ENCODE measurements around the gene REXO1.
"Not testable (repeated sequence)": the region's sequence is repeated elsewhere in the genome, so short reads cannot be mapped to it uniquely, and the experiment has no call there.

Gene REXO1

DNA sequence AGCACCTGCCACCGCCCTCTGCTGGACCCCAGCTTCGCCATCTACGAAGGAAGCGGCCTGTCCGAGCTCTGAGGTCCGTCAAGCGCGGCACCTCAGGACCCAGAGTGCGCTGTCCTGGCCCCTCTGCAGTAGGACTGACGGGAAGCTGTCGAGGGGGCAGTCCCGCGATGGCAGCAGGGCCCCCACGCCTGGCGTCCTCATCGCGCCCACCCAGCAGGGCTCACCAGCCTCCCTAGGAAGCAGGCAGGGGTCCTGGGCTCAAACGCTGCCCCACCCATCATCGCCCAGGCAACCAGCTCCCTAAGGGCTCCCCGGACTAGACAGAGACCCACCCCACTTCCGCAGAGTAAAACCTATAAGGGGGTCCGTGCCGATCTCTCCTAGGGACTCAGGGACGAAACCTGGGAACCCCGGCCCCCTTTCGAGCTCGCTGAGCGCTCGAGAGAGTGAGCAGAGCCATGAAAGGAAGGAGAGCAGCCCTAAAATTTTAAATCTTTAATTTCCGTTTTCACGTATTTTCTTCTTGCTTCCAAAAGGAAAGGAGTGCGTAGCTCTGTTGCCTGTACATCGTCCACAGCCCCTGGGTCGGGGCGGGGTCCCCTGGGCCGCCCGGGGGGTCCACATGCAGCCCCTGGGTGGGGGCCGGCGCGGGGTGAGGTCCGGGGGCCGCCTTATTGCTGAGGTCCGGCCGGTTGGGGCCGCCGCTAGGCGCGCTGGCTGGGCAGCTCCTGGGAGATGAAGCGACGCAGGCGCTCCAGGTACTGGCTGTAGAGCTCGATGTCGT lies 28.4 kb upstream of the REXO1 start:
- not testable (repeated sequence) for DNase-seq

- peak; percentile 96 for DNase-seq
Observed at GRCh38 chr19:1875646-1876495, 27.6 kb upstream of the REXO1 start.

GRCh38 chr19:1875265-1875645 lies 27.0 kb upstream of the REXO1 start:
- DNase-seq: peak; percentile 42

DNA sequence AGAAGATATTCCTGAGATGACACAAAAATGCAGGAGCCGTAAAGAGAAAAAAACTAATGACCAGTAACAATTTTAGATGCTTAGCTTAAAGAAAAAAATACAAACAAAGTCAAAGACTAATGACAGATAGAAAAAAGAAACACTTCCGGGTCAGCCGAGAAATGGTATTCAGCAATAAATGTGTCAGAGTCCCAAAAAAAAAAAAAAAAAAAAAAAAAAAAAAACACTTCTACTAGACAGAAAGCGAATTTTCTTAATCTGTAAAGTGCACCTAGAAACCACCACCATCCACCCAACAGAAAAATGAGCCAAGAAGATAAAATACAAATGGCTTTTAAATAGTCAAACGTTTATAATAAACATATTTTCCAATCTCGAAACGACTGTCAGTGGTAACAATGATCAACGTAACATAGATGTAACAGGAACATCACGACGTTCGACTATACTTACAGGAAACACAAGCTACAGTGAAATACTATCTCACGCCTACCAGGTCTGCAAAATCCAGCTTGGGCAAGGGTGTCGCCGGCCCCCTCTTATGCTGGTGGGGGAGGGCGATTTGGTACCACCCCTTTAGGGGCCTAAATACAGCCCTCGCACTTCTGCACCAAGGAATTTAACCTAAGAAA lies 26.4 kb upstream of the REXO1 start:
- peak; percentile 80 for DNase-seq

GRCh38 chr19:1873524-1874473 lies 25.5 kb upstream of the REXO1 start:
- peak; percentile 11 for DNase-seq

DNA sequence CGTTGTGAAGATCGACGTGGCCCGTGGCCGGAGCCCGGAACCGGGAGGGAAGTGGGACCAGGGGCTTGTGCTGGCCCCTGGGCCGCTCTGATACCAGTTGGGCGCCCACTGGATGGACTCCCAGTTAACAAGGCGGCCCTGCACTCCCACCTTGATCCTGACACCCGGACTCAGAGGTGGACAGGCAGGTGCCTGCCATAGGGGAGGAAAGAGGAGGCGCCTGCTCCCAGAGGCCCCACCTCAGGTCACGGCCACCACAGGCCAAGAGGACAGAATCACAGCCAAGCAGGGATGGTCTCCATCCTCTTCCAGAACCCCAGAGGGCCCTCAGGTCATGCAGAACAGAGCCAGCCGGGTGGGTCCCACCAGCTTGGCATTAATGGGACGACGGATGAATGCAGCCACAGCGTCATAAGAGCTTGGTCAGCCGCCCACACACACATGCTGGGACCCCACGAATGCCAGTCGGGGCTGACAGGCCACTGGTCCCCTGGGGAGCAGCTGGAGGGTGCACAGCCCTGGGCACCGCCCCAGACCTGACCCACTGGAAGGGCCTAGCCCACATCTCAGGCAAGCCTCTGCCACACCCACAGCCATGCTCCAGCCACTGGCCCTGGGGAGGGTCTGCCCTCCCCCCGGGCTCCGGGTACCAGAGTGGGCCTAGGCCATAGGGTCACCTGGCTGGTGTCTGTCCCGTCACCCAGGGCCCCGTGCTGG lies 24.7 kb upstream of the REXO1 start:
- DNase-seq: no peak

- DNase-seq: no peak
Observed at GRCh38 chr19:1871630-1872029, 23.3 kb upstream of the REXO1 start.

- no peak for DNase-seq
Observed at GRCh38 chr19:1871140-1871597, 22.9 kb upstream of the REXO1 start.

GRCh38 chr19:1868971-1869370 lies 20.7 kb upstream of the REXO1 start:
- DNase-seq: no peak

DNA sequence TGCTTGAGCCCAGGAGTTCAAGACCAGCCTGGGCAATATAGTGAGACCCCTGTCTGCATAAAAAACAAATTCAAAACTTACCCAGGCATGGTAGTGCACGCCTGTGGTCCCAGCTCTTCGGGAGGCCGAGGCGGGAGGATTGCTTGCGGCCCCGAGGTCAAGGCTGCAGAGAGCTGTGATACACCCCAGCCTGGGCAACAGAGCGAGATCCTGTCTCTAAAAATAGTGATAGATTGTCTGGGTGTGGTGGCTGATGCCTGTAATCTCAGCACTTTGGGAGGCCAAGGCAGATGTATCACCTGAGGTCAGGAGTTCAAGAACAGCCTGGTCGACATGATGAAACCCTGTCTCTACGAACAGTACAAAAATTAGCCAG lies 19.1 kb upstream of the REXO1 start:
- no peak for DNase-seq

DNA sequence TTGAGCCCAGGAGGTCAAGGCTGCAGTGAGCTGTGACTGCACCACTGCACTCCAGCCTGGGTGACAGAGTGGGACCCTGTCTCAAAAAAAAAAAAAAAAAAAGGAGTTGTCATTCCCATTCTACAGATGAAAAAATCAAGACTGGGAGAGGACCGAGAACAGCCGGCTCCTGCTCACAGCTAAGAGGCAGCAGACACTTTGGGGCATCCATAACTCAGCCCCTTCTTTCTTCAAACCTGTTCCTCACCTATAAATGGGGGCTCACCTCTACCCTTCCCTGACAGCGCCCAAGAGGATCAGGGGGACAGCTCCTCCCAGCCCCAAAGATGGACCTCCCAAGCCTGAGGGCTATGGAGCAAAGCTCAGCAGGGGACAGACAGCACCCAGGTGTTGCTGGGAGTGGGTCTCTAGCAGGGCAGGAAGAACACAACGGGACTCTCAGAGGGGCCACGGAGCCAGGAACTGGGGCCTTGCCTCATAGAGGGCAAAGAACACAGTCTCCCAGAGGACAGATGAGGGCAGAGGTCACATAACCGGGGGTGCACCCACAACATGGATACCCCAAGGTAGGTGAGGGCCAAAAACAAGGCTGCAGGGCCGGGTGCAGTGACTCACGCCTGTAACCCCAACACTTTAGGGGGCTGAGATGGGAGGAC lies 18.5 kb upstream of the REXO1 start:
- no peak for DNase-seq

DNA sequence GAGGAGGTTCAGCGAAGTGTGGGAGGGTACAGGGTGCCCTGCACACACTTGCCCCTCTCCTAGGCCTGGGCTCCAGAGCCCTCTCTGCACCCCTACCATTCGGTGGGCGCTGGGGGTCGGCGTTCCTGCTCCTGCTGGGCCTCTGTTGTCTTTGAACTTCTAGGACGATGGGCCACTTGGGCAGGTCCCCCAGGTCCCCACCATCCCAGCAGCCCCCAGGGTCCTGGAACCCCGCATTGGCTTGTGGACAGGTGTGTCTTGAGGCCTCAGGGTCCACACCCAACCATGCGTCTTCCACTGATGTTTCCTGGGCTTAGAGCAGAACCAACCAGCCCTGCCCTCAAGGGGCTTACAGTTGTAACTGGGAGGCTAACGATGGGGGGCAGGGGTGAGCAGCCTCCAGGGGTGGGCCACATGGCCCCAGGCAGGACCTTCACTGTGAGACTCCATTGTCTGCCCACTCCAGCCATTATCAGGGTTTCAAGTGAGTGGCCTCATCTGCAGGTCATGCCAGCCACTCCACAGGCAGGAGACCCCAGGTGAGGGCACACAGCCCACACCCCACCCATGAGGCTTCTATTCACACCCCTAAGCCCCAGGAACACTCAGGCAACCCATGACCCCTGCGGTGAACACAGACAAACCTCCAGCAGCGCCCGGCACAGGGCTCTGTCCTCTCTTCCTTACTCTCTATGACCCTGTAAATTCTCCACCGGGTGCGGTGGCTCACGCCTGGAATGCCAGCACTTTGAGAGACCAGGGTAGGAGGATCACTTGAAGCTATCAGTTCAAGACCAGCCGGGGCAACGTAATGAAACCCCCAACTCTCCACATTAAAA lies 17.1 kb upstream of the REXO1 start:
- DNase-seq: peak; percentile 15

- DNase-seq: peak; percentile 87
Observed at GRCh38 chr19:1864480-1865171, 16.3 kb upstream of the REXO1 start.

DNA sequence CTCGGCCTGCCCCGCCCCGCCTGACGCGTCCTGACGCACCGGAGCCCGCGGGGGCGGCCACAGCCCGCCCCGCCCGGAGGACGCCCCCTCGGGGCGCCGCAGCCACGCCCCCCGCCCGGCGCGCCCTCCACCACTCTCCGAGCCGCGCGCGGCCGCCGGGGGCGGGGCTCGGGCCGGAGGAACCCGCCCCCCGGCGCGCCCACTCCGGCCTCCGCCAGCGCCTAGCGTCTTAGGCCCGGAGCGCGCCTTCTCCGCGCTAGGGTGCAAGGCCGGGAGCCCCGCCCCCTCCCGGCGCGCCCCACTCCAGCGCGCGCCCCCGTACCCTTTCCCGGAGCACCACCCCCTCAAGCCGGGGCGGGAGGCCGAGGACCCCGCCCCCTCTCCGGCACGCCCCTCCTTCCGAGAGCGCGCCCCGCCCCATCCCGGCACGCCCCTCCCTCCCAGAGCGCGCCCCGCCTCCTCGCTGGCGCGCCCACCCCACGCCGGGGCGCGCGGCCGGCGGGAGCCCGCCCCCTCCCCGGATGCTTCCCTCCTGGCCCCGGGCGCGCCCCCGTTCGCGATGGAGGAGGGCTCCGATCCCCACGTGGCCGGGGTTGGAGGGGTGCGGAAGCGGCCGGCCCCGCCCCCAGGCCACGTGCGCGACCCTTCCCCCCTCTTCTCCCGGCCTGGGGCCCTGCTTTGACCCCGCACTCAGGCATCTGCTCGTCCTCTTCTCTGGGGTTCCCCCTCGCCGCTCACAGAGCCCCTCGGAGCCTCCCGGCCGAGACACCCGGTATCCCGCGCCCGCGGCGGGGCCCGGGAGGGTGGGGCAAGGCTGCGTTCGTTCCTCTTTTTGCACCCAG lies 15.6 kb upstream of the REXO1 start:
- peak; percentile 96 for DNase-seq

GRCh38 chr19:1863328-1863637 lies 15.0 kb upstream of the REXO1 start, which contains the start of gene KLF16:
Gene KLF16 (minus strand): TSS chr19:1863579. CDS start chr19:1863497, 82 bp downstream.
- no peak for DNase-seq

DNA sequence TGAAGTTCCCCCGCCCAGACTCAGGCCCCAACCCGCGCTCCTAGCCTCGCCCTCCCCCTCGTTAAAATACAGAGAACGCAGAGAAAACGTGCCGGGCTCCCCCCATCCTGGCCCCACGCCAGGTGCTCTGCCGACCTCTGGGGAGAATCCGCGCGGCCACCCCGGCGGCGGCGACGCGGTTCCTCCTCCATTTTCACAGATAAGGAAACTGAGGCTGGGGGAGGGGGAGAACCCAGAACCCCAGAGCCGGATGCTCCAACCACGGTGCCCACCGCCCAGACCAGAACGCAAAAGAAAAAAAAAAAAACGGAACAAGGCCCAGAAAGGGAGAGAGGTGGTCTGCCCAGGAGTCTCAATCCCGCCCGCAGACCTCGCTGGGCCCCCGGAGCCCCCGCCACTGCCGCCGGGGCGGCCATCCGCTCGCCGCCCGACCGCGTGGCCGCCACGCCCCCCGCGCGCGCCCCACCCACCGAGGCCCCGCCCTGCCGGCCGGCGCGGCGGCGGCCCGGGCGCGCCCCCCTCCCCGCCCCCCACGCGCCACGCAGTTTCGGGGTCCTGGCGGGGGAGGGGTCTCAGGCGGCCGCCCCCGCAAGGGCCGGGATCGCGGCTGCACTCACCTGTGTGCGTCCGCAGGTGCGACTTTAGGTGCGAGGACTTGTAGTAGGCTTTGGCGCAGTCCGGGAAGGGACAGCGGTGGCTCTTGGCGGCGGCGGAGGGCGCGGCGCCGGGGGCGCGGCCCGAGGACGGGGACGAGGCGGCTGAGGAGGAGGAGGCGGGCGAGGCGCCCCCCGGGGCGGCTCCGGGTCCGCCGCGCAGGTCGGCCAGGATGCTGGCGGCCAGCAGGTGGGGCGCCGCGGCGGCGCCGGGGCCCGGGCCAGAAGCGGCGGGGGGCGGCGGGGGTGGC lies 14.4 kb upstream of the REXO1 start:
- peak; percentile 82 for DNase-seq

GRCh38 chr19:1862068-1862423 lies 13.8 kb upstream of the REXO1 start:
- DNase-seq: no peak

DNA sequence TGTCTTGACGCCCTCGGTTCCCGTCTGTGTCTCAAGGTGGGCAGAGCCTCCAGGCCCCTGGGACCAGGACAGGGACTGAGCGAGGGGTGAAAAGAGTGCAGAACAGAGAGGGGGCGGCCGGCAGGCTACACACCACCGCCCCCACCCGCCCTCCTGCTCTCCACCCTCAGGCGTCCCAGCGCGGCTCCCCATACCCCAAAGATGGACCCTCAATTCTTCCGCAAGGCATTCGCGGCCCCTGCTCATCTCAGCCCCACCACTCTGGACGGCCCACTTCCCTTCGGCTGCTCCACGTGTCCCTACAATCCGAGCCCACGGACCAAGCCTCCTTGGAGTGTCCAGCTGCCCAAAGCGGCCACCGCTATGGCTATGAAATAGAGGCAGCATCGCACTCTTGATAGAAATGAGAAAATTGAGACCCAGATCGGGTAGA lies 13.3 kb upstream of the REXO1 start:
- peak; percentile 17 for DNase-seq

All from hematopoietic multipotent progenitor cell treated with erythropoietin and hydrocortisone succinate and interleukin-3 and kit ligand, for 6 days (in vitro differentiated cells).